ENCODE results near the gene KDM6A.

DNA sequence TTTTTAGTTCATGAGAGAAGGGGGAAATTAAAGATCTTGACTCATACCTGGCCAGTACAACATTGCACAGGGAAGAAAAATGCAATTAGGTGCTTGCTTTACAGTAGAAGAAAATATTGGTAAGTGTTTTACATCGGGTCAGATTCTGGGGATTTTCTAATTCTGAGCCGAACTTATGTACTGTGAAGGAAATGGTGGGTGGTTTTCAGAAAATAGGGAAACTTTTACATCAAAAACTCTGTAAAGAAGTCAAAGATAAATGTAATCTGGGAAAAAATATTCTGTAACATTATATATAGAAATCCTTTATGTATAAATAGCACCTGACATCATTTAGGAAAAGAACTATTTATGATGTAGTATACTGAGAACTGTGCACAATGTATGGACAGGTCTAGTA lies 75.4 kb downstream of the KDM6A start:
- TF ChIP-seq, protein P1, sequence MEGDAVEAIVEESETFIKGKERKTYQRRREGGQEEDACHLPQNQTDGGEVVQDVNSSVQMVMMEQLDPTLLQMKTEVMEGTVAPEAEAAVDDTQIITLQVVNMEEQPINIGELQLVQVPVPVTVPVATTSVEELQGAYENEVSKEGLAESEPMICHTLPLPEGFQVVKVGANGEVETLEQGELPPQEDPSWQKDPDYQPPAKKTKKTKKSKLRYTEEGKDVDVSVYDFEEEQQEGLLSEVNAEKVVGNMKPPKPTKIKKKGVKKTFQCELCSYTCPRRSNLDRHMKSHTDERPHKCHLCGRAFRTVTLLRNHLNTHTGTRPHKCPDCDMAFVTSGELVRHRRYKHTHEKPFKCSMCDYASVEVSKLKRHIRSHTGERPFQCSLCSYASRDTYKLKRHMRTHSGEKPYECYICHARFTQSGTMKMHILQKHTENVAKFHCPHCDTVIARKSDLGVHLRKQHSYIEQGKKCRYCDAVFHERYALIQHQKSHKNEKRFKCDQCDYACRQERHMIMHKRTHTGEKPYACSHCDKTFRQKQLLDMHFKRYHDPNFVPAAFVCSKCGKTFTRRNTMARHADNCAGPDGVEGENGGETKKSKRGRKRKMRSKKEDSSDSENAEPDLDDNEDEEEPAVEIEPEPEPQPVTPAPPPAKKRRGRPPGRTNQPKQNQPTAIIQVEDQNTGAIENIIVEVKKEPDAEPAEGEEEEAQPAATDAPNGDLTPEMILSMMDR (IDR thresholded peaks at IDR 0.05; ENCODE audit: low read length) = no peak
- no peak for TF ChIP-seq EZH2 (IDR thresholded peaks at IDR 0.05; ENCODE audit: borderline replicate concordance, low read length)
